Measurements from ENCODE around the gene TOX3. TPM values are rescaled to one million over a fixed set of nuclear protein-coding genes. Genes with fewer than 3 reads are reported as not detected.

The TOX3 gene
- total and polyA plus RNA-seq, 2 of the 8 experiments (the other 6 are each of a cell fraction or from before 2014, with no cell fraction given) = 16.7 to 31.2 TPM

GRCh38 chr16:52470585-52470984, 76.4 kb downstream of the TOX3 start (continued):
- TF ChIP-seq ATF3 (IDR thresholded peaks at IDR 0.05; ENCODE audit: insufficient read depth, low read depth, low read length) = no peak
- TF ChIP-seq SP2 (IDR thresholded peaks at IDR 0.05; ENCODE audit: low read length) = no peak
- no peak for TF ChIP-seq YY1 (IDR thresholded peaks at IDR 0.05; ENCODE audit: low read depth, low read length)
- TF ChIP-seq RBBP5 (IDR thresholded peaks at IDR 0.05; ENCODE audit: borderline replicate concordance, low read depth, low read length) = no peak
- TF ChIP-seq CHD7 (IDR thresholded peaks at IDR 0.05; ENCODE audit: insufficient replicate concordance, low read length) = peak; percentile 83
- TF ChIP-seq CHD1 (IDR thresholded peaks at IDR 0.05; ENCODE audit: low read depth, low read length) = no peak
- no peak for TF ChIP-seq TAF7 (optimal IDR thresholded peaks at IDR 0.05; ENCODE audit: borderline replicate concordance, low read depth, low read length)

All from H1 (cell line).